GM23338 (cell line): ENCODE measurements around the gene CD84. TPM values are rescaled to one million over a fixed set of nuclear protein-coding genes. Genes with fewer than 3 reads are reported as not detected.

ENCODE experiments used
- ATAC-seq: fragments of 200-7000 bp; cut with Tn5 transposase; 3 replicates; pipeline ENCODE4 v1.9.1; 2020
- DNase-seq: peaks from one replicate; pipeline ENCODE4 v3.0.0-alpha.2; 2015; ENCODE audit warnings: low spot score
- H2AFZ ChIP-seq: fragments of 200-600 bp; sonication (generic); 2 replicates; pipeline ENCODE4 v1.8.0; 2016; ENCODE audit warnings: antibody characterized with exemption, mild to moderate bottlenecking, moderate library complexity
- H3F3A ChIP-seq: fragments of 200-600 bp; sonication (generic); replicated peaks from 2 replicates; pipeline ENCODE4 v1.8.0; 2017; ENCODE audit warnings: antibody characterized with exemption, mixed run types, low read depth
- H3K27ac ChIP-seq: fragments of 200-600 bp; sonication (generic); 2 replicates; pipeline ENCODE4 v1.6.1; 2016; ENCODE audit warnings: low read depth
- H3K27me3 ChIP-seq: fragments of 200-600 bp; sonication (generic); 2 replicates; pipeline ENCODE4 v1.8.0; 2016; ENCODE audit warnings: mild to moderate bottlenecking, mixed run types, moderate library complexity; ENCODE audit not compliant: insufficient read depth
- H3K36me3 ChIP-seq: fragments of 200-600 bp; sonication (generic); 2 replicates; pipeline ENCODE4 v1.8.0; 2016; ENCODE audit warnings: mild to moderate bottlenecking; ENCODE audit not compliant: insufficient read depth
- H3K4me1 ChIP-seq: fragments of 200-600 bp; sonication (generic); 2 replicates; pipeline ENCODE4 v1.8.0; 2016; ENCODE audit warnings: mild to moderate bottlenecking, moderate library complexity; ENCODE audit not compliant: insufficient read depth
- H3K4me2 ChIP-seq: fragments of 200-600 bp; sonication (generic); 2 replicates; pipeline ENCODE4 v1.7.1; 2017; ENCODE audit warnings: mixed run types
- H3K4me3 ChIP-seq: fragments of 200-600 bp; sonication (generic); 2 replicates; pipeline ENCODE4 v1.6.1; 2016; ENCODE audit warnings: mixed run types
- H3K79me2 ChIP-seq: fragments of 200-600 bp; sonication (generic); replicated peaks from 2 replicates; pipeline ENCODE4 v1.8.0; 2017; ENCODE audit warnings: mild to moderate bottlenecking; ENCODE audit not compliant: insufficient read depth
- H3K9me2 ChIP-seq: fragments of 200-600 bp; sonication (generic); 2 replicates; pipeline ENCODE4 v1.8.0; 2017; ENCODE audit not compliant: insufficient read depth
- H4K20me1 ChIP-seq: fragments of 200-600 bp; sonication (generic); replicated peaks from 2 replicates; pipeline ENCODE4 v1.8.0; 2017; ENCODE audit warnings: mild to moderate bottlenecking; ENCODE audit not compliant: insufficient read depth
- H3K27ac Mint-ChIP-seq: 2 replicates; pipeline ENCODE4 v1.8.0; 2020; ENCODE audit warnings: inconsistent platforms, mild to moderate bottlenecking, moderate library complexity, mixed read lengths
- H3K27me3 Mint-ChIP-seq: 3 replicates; pipeline ENCODE4 v1.8.0; 2022; ENCODE audit warnings: low read depth, mild to moderate bottlenecking, moderate library complexity, mixed read lengths, inconsistent platforms; ENCODE audit not compliant: insufficient read depth, poor library complexity
- H3K36me3 Mint-ChIP-seq: 3 replicates; pipeline ENCODE4 v1.8.0; 2021; ENCODE audit warnings: low read depth, mild to moderate bottlenecking, inconsistent platforms, moderate library complexity, mixed read lengths
- H3K4me1 Mint-ChIP-seq: 3 replicates; pipeline ENCODE4 v1.8.0; 2020; ENCODE audit warnings: mild to moderate bottlenecking, inconsistent platforms, mixed read lengths
- H3K4me3 Mint-ChIP-seq: 3 replicates; pipeline ENCODE4 v1.8.0; 2021; ENCODE audit warnings: moderate library complexity, mild to moderate bottlenecking, inconsistent platforms, mixed read lengths
- H3K9me3 Mint-ChIP-seq: 3 replicates; pipeline ENCODE4 v1.8.0; 2020; ENCODE audit warnings: moderate library complexity, mild to moderate bottlenecking, inconsistent platforms, mixed read lengths
- EZH2 ChIP-seq: fragments of 200-600 bp; sonication (generic); IDR thresholded peaks from one replicate; pipeline ENCODE4 v1.8.0; 2017; ENCODE audit warnings: antibody characterized with exemption, mild to moderate bottlenecking, low read depth; ENCODE audit not compliant: unreplicated experiment
- JUNB ChIP-seq: IDR thresholded peaks from one replicate; pipeline ENCODE4 v1.6.1; 2016; ENCODE audit warnings: antibody characterized with exemption; ENCODE audit not compliant: unreplicated experiment
- STAT1 ChIP-seq: IDR thresholded peaks from one replicate; pipeline ENCODE4 v1.6.1; 2016; ENCODE audit warnings: antibody characterized with exemption; ENCODE audit not compliant: unreplicated experiment
- ZNF114 ChIP-seq: fragments of 250-450 bp; sonication (Bioruptor Pico); IDR thresholded peaks from 2 replicates; pipeline ENCODE4 v1.5.0; 2020; ENCODE audit warnings: mild to moderate bottlenecking, moderate library complexity
- polyA plus RNA-seq: library from polyadenylated mRNA; unstranded; fragments of >200 nt; fragmentation: Nextera tagmentation; extraction: Ambion mirVana; gene quantifications from 2 replicates; pipeline ENCODE4 v1.2.1, GENCODE V29; 2016
- total RNA-seq: library from RNA; depleted of rRNA; stranded (reverse); fragments of >200 nt; shearing (Covaris generic); gene quantifications from 2 replicates; pipeline ENCODE4 v1.2.3, GENCODE V29; 2014
- TF ChIP-seq, protein P1 (sequence below), 2 experiments: fragments of 200-600 bp in 1 of 2; sonication (generic) in 1 of 2; conservative IDR thresholded peaks; 2 replicates each; pipeline versions ENCODE4 v1.5.1 to v1.6.1; 2016 to 2017; ENCODE audit warnings: antibody characterized with exemption in 2 of 2, low read depth in 2 of 2, mild to moderate bottlenecking in 2 of 2, moderate library complexity in 1 of 2
- TF ChIP-seq, protein P2 (sequence below): fragments of 250-450 bp; sonication (Bioruptor Pico); IDR thresholded peaks from 2 replicates; pipeline ENCODE4 v1.5.0; 2020; ENCODE audit warnings: mild to moderate bottlenecking, moderate library complexity

The CD84 gene
- total and polyA plus RNA-seq, 2 experiments from 2014 or later: not detected

DNA sequence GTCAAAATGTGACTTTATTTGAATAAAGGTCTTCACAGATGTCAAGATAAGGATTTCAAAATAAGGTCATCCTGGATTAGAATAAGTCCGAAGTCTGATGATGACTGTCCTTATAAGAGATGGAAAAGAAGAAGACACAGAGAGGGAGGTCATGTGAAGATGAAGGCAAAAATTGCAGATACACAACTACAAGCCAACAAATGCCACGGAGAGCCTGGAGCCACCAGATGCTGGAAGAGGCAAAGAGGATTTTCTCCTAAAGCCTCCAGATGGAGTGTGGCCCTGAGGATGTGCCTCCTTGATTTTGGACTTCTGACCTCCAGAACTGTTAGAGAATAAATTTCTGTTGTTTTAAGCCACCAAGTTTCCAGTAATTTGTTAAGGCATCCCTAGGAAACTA lies 36.4 kb upstream of the CD84 start:
- no peak for ATAC-seq
- TF ChIP-seq STAT1: no peak
- no peak for TF ChIP-seq EZH2
- H3K36me3 Mint-ChIP-seq: no peaks in the 10 kb centered on the region; the same call in 2 of the 3 replicates

DNA sequence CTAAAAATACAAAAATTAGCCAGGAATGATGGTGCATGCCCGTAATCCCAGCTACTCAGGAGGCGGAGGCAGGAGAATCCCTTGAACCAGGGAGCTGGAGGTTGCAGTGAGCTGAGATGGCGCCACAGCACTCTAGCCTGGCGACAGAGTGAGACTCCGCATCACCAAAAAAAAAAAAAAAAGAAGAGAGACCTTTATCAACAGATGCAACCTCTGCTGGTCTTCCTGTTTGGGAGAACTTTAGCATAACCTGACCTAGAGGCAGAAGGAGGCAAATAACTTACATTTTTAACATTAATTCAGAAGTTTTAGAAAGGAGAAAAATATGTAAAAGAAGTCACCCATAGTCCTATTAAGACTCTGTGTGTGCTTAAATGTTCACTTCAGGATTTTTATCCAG lies 35.1 kb upstream of the CD84 start:
- no peak for DNase-seq
- Histone ChIP-seq H3K4me3 (no peak overlapping the region), H3K4me2 (no peak overlapping the region), H3K4me1 (no peaks in the 10 kb centered on the region), H2AFZ (no peak overlapping the region), H3F3A (no peaks in the 10 kb centered on the region), H3K27me3 (no peaks in the 10 kb centered on the region), H3K27ac (no peak overlapping the region), H3K79me2 (no peaks in the 10 kb centered on the region), H3K9me2 (peaks cover 6% of the 10 kb centered on the region; the same call in 1 of the 2 replicates), H4K20me1 (no peaks in the 10 kb centered on the region), H3K36me3 (no peaks in the 10 kb centered on the region)
- Mint-ChIP-seq H3K9me3 (peaks cover 5% of the 10 kb centered on the region; the same call in 2 of the 3 replicates), H3K4me1 (peaks cover 9% of the 10 kb centered on the region), H3K4me3 (no peak overlapping the region), H3K36me3 (no peaks in the 10 kb centered on the region; the same call in 2 of the 3 replicates), H3K27me3 (no peaks in the 10 kb centered on the region), H3K27ac (no peak overlapping the region)
- TF ChIP-seq ZNF114 (CRISPR knock-in tag) (no peak), EZH2 (no peak), JUNB (no peak), STAT1 (no peak)
- TF ChIP-seq, protein P1, sequence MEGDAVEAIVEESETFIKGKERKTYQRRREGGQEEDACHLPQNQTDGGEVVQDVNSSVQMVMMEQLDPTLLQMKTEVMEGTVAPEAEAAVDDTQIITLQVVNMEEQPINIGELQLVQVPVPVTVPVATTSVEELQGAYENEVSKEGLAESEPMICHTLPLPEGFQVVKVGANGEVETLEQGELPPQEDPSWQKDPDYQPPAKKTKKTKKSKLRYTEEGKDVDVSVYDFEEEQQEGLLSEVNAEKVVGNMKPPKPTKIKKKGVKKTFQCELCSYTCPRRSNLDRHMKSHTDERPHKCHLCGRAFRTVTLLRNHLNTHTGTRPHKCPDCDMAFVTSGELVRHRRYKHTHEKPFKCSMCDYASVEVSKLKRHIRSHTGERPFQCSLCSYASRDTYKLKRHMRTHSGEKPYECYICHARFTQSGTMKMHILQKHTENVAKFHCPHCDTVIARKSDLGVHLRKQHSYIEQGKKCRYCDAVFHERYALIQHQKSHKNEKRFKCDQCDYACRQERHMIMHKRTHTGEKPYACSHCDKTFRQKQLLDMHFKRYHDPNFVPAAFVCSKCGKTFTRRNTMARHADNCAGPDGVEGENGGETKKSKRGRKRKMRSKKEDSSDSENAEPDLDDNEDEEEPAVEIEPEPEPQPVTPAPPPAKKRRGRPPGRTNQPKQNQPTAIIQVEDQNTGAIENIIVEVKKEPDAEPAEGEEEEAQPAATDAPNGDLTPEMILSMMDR (conservative IDR thresholded peaks at IDR 0.05; ENCODE audit: low read depth in 2 of 2): no peak
- TF ChIP-seq, protein P2, sequence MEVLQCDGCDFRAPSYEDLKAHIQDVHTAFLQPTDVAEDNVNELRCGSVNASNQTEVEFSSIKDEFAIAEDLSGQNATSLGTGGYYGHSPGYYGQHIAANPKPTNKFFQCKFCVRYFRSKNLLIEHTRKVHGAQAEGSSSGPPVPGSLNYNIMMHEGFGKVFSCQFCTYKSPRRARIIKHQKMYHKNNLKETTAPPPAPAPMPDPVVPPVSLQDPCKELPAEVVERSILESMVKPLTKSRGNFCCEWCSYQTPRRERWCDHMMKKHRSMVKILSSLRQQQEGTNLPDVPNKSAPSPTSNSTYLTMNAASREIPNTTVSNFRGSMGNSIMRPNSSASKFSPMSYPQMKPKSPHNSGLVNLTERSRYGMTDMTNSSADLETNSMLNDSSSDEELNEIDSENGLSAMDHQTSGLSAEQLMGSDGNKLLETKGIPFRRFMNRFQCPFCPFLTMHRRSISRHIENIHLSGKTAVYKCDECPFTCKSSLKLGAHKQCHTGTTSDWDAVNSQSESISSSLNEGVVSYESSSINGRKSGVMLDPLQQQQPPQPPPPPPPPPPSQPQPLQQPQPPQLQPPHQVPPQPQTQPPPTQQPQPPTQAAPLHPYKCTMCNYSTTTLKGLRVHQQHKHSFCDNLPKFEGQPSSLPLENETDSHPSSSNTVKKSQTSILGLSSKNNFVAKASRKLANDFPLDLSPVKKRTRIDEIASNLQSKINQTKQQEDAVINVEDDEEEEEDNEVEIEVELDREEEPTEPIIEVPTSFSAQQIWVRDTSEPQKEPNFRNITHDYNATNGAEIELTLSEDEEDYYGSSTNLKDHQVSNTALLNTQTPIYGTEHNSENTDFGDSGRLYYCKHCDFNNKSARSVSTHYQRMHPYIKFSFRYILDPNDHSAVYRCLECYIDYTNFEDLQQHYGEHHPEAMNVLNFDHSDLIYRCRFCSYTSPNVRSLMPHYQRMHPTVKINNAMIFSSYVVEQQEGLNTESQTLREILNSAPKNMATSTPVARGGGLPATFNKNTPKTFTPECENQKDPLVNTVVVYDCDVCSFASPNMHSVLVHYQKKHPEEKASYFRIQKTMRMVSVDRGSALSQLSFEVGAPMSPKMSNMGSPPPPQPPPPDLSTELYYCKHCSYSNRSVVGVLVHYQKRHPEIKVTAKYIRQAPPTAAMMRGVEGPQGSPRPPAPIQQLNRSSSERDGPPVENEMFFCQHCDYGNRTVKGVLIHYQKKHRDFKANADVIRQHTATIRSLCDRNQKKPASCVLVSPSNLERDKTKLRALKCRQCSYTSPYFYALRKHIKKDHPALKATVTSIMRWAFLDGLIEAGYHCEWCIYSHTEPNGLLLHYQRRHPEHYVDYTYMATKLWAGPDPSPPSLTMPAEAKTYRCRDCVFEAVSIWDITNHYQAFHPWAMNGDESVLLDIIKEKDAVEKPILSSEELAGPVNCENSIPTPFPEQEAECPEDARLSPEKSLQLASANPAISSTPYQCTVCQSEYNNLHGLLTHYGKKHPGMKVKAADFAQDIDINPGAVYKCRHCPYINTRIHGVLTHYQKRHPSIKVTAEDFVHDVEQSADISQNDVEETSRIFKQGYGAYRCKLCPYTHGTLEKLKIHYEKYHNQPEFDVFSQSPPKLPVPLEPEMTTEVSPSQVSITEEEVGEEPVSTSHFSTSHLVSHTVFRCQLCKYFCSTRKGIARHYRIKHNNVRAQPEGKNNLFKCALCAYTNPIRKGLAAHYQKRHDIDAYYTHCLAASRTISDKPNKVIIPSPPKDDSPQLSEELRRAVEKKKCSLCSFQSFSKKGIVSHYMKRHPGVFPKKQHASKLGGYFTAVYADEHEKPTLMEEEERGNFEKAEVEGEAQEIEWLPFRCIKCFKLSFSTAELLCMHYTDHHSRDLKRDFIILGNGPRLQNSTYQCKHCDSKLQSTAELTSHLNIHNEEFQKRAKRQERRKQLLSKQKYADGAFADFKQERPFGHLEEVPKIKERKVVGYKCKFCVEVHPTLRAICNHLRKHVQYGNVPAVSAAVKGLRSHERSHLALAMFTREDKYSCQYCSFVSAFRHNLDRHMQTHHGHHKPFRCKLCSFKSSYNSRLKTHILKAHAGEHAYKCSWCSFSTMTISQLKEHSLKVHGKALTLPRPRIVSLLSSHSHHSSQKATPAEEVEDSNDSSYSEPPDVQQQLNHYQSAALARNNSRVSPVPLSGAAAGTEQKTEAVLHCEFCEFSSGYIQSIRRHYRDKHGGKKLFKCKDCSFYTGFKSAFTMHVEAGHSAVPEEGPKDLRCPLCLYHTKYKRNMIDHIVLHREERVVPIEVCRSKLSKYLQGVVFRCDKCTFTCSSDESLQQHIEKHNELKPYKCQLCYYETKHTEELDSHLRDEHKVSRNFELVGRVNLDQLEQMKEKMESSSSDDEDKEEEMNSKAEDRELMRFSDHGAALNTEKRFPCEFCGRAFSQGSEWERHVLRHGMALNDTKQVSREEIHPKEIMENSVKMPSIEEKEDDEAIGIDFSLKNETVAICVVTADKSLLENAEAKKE (CRISPR knock-in tag): no peak
- no peak for ATAC-seq

More for the DNA sequence above, 36.4 kb upstream of the CD84 start:
- H3F3A ChIP-seq: no peaks in the 10 kb centered on the region
- H3K27me3 ChIP-seq: no peaks in the 10 kb centered on the region
- Mint-ChIP-seq H3K4me3 (no peak overlapping the region), H3K27me3 (no peaks in the 10 kb centered on the region), H3K4me1 (peaks cover 9% of the 10 kb centered on the region), H3K9me3 (peaks cover 5% of the 10 kb centered on the region; the same call in 2 of the 3 replicates), H3K27ac (no peak overlapping the region)
- no peak for DNase-seq
- H4K20me1 ChIP-seq: no peaks in the 10 kb centered on the region
- H3K4me1 ChIP-seq: no peaks in the 10 kb centered on the region
- H3K4me3 ChIP-seq: no peak overlapping the region
- H3K36me3 ChIP-seq: no peaks in the 10 kb centered on the region
- peak overlapping the region; percentile 4; the same call in 1 of the 2 replicates for H2AFZ ChIP-seq
- H3K9me2 ChIP-seq: peaks cover 6% of the 10 kb centered on the region; the same call in 1 of the 2 replicates
- no peak overlapping the region for H3K4me2 ChIP-seq
- no peaks in the 10 kb centered on the region for H3K79me2 ChIP-seq
- no peak overlapping the region for H3K27ac ChIP-seq
